ENCODE data around the gene TCF7. TPM values are rescaled to one million over a fixed set of nuclear protein-coding genes. Genes with fewer than 3 reads are reported as not detected.
"Not testable (repeated sequence)": the region's sequence is repeated elsewhere in the genome, so short reads cannot be mapped to it uniquely, and the experiment has no call there.

TCF7 gene
- total RNA-seq, 1 donor from 2014 or later: 1.3 TPM

DNA sequence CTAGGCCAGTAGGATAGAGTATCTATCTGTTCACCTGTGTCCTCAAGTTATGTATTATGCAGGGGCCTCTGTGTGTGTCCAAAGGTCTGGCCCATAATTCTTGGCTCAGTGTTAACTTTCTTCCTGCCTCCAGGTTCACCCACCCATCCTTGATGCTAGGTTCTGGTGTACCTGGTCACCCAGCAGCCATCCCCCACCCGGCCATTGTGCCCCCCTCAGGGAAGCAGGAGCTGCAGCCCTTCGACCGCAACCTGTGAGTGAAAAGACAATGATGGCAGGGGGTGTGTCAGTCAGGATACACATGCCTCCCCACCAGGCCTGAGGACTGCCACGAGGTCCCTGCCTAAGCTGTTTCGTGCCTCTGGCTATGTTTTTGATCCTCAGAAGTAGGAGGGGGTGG lies 27.6 kb downstream of the TCF7 start:
- no peak for DNase-seq (ENCODE audit: extremely low read depth, low read depth, low spot score)

DNA sequence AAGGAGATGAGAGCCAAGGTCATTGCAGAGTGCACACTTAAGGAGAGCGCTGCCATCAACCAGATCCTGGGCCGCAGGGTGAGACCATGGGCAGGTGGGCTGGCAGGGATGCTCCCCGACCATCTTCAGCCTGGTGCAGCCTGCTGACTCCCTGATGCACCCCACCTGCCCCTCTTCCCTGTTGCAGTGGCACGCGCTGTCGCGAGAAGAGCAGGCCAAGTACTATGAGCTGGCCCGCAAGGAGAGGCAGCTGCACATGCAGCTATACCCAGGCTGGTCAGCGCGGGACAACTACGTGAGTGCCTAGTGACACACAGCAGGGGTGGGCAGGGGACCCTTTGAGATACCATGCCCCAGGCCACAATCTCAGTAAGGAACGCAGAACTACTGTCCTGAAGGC lies 28.3 kb downstream of the TCF7 start:
- DNase-seq (ENCODE audit: extremely low read depth, low read depth, low spot score): no peak

DNA sequence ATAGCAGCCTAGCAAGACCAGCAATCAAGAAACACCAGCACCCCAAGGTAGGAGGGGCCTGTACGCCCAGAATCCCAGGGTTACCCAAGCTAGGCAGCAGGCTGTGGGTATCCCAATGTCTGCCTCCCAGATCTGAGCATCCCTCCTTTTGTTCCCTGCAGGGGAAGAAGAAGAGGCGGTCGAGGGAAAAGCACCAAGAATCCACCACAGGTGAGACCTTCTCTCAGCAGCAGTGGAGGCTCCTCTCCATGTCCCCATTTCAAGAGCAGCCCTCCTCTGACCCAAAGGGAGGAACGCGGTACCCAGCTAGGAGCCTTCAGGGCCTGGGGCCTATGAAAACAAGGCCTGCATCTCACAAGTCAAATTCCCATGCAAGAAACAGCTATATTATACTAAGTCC lies 28.9 kb downstream of the TCF7 start:
- DNase-seq (ENCODE audit: extremely low read depth, low read depth, low spot score): no peak

DNA sequence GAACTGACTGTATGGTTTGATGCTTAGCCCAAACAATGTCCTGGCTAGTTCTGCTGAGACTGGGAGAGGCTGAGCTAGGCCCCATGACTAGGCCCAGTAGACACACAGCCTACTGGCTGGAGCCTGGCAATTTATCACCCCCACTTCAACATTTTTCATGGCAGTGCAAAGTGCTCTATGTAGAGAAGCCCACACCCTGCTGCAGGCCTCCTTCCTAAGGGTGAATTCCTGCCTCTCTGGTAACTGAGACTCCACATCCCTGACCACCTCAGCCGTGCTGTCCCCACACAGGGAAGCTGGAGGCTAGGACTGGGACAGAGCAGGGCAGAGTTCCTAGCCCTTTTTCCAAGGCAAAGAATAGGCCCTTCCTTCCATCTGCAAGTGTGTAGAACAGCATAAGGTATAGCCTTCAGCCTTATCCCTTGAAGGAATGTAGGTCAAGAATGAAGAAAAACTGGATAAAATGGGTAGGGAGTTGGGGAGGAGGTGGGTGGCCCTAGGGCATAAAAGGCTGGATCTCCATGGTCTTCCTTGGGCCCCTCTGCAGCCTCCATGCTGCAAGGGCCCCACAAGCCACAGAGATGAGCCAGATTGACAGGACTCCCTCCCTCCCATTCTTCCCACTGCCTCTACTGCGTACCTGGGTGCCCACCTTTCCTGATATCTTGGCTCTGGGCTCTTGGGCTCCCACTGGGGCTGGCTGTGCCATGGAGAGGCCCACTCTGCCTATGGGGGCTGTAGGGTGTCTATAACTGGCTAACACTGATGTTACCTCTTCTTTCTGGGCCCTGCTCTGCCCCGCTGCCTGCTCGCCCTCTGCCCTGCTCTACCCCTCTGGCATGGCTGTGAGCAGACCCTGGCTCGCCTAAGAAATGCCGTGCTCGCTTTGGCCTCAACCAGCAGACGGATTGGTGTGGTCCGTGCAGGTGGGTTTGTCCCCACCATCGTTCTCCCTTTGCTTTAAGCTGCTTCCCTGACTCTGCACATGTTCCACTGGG lies 29.8 kb downstream of the TCF7 start:
- DNase-seq (ENCODE audit: extremely low read depth, low read depth, low spot score): no peak

GRCh38 chr5:134145041-134145757 lies 30.7 kb downstream of the TCF7 start:
- DNase-seq (ENCODE audit: extremely low read depth, low read depth, low spot score): no peak

DNA sequence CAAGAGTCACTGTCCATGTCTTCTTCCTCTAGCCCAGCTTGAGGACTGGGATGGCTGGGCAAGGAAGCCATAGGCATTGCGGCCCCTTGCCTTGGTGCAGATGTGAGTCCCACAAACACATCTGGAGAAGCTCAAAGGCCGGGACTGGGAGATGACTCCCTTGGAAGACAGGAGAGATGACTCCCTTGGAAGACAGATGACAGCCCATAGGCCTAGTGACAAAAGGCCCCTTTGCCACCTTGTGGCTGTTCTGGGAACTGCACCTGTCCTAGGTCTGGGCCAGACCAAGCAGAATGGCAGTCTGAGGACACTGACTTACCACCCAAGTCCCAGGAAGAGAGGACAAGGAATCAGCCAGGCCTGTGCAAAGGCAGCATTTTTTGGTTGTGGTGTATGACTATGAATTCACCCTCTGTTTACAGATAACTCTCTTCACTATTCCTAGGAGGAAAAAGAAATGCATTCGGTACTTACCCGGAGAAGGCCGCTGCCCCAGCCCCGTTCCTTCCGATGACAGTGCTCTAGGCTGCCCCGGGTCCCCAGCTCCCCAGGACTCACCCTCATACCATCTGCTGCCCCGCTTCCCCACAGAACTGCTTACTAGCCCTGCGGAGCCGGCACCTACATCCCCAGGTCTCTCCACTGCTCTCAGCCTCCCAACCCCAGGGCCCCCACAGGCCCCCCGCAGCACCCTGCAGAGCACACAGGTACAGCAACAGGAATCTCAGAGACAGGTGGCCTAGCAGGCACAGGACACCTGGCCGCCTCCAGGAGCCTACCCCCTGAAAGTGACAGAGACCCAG lies 31.5 kb downstream of the TCF7 start:
- DNase-seq (ENCODE audit: extremely low read depth, low read depth, low spot score): peak; percentile 34

GRCh38 chr5:134146651-134147518 lies 32.4 kb downstream of the TCF7 start:
- DNase-seq (ENCODE audit: extremely low read depth, low read depth, low spot score): no peak

DNA sequence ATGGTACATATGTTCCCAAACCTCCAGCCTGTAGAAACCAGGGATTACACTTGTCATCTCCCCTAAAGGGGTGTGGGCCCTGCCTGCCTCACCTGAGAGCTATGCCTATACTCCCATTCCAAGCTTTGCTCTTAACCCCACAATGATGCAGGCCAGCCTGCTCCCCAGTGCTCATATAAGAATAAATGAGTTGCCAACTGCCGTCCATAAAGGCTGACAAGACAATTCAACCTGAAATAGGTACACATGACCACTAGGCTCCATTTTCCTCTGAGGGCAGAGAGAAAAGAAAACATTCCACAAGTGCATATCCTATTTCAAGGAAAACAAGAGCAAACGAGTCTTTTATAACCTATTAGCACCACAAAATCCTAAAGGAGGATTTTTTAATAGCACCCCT lies 33.8 kb downstream of the TCF7 start:
- DNase-seq (ENCODE audit: extremely low read depth, low read depth, low spot score): no peak

- DNase-seq (ENCODE audit: extremely low read depth, low read depth, low spot score): no peak
These were observed 34.6 kb downstream of the TCF7 start for GRCh38 chr5:134148986-134149539.

DNA sequence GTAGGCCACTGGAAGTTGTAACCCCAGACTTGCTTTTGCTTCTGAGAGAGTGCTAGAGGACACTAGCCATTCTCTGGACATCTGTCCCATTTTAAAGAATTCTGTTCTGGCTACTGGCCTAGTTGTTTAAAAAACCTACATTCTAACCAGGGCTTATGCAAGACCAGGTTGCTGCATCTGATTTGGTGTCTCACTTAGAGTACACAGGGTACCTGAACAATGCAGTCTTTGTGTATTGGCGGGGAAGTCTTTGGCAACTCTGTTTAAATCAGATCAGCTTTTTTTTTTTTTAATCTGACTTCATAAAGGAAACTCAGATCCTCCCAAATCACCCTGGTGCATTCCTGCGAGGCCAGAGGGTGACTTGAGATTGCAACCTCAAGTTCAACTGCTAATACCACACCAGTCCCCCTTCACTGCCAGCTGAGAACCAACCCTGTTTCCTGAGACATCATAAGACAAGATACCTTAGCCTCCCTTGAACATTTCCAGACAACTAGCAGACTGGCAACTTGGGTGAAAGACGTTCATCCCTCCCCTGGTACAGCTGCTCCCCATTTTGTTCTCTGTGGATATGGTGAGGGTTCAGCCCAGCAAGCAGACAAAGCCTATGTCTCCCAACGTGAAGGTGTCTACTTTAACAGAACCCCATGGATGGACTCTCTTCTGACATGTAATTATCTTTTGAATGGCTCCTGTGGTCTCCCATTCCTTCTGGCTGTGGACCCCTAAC lies 35.3 kb downstream of the TCF7 start:
- DNase-seq (ENCODE audit: extremely low read depth, low read depth, low spot score): no peak

DNA sequence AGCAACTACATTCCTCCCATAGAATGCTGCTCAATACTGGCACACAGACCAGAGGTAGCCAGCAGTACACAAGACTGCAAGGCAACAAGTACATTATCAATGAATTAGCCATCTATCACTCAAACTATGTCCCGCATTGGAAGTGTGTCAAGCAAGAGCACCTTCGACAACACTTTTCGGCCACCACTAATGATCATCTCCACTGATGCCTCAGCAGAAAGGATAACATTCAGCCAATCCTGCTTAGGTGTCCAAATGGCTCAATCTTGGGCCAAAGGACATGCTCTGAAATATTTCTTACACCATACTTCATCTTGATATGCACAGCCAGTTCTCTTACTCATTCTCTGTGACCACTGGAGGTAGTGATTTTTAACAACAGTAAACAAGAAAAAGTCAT lies 37.2 kb downstream of the TCF7 start:
- no peak for DNase-seq (ENCODE audit: extremely low read depth, low read depth, low spot score)

DNA sequence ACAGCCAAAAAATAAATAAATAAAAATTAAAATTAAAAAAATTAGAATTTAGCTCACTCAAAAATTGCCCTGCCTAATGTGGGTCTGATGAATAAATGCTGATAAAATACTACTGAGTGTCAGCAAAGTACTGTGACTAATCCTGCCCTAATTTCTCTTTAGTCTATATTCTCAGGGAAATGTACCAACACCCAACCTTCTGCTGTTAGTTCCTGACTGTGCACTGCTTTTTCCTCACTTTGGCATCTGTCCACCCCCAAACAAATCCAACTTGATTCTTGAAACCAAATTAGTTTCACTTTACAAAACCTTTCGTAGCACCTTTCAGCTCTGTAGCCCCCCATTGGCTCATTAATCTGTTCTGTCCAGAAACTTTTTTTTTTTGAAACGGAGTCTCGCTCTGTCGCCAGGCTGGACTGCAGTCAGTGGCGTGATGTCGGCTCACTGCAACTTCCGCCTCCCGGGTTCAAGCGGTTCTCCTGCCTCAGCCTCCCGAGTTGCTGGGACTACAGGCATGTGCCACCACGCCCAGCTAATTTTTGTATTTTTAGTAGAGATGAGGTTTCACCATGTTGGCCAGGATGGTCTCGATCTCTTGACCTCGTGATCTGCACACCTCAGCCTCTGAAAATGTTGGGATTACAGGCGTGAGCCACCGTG lies 37.8 kb downstream of the TCF7 start:
- not testable (repeated sequence) for DNase-seq (ENCODE audit: extremely low read depth, low read depth, low spot score)

DNA sequence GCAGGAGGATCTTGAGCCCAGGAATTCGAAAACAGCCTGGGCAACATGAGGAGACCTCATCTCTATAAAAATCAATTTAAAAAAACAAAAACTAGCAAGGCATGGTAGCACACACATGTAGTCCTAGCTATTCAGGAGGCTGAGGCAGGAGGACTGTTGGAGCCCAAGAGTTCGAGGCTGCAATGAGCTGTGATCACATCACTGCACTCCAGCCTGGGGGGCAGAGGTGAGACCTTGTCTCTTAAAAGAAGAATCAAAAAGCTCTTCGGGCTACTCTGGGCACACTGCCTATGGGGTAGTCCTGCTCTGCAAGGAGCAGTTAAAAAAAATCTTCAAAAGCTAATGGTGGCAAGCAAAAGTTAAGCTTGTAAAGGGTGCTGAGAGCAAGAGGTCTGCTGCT lies 38.8 kb downstream of the TCF7 start:
- DNase-seq (ENCODE audit: extremely low read depth, low read depth, low spot score): no peak

GRCh38 chr5:134153657-134154056 lies 39.2 kb downstream of the TCF7 start:
- DNase-seq (ENCODE audit: extremely low read depth, low read depth, low spot score): no peak

- no peak for DNase-seq (ENCODE audit: extremely low read depth, low read depth, low spot score)
These were observed 47.3 kb downstream of the TCF7 start for GRCh38 chr5:134161513-134162395.

DNA sequence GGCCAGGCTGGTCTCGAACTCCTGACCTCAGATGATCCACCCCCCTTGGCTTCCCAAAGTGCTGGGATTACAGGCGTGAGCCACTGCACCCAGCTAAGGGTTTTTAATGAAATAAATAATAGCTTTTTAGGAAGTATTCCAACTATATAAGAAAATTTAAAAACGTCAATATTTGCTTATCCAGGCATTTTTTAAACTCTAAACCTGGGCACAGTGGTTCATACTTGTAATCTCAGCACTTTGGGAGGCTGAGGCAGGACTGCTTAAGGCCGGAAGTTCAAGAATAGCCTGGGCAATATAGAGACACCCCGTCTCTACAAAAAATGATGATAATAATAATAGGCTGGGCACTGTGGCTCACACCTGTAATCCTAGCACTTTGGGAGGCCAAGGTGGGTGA lies 48.1 kb downstream of the TCF7 start:
- DNase-seq (ENCODE audit: extremely low read depth, low read depth, low spot score): no peak

GRCh38 chr5:134171972-134172371 lies 57.5 kb downstream of the TCF7 start:
- DNase-seq (ENCODE audit: extremely low read depth, low read depth, low spot score): no peak

Measured in glomerular endothelial cell (primary cell).